Thyroid gland (tissue), 4 donors: ENCODE results near the gene RAB14. TPM values are rescaled to one million over a fixed set of nuclear protein-coding genes. Genes with fewer than 3 reads are reported as not detected.

Experiments used
- DNase-seq, 2 donors: peaks; one replicate each; pipeline ENCODE4 v3.0.0-alpha.2; 2019
- H3K27ac ChIP-seq, 3 donors: fragments of 200-600 bp; sonication (generic); 1 replicate in 2 of 3; 2 replicates in 1 of 3; pipeline ENCODE4 v1.5.1; 2016 to 2019; ENCODE audit warnings: mild to moderate bottlenecking in 1 of 3, moderate library complexity in 1 of 3
- H3K27me3 ChIP-seq: fragments of 200-600 bp; sonication (generic); one replicate; pipeline ENCODE4 v1.5.1; 2019
- H3K36me3 ChIP-seq, 2 donors: fragments of 200-600 bp; sonication (generic); one replicate each; pipeline ENCODE4 v1.5.1; 2016 to 2019
- H3K4me1 ChIP-seq, 2 donors: fragments of 200-600 bp; sonication (generic); one replicate each; pipeline ENCODE4 v1.5.1; 2017 to 2019
- H3K4me3 ChIP-seq, 3 donors: fragments of 200-600 bp; sonication (generic); replicated peaks in 1 of 3; 1 replicate in 2 of 3; 2 replicates in 1 of 3; pipeline ENCODE4 v1.5.1; 2016; ENCODE audit warnings: mild to moderate bottlenecking in 1 of 3
- H3K9me3 ChIP-seq: fragments of 200-600 bp; sonication (generic); one replicate; pipeline ENCODE4 v1.5.1; 2017
- POLR2A ChIP-seq, 2 donors: fragments of 450-650 bp; IDR thresholded peaks; one replicate each; pipeline ENCODE4 v1.6.1; 2017; ENCODE audit warnings: antibody characterized with exemption in 2 of 2, mild to moderate bottlenecking in 2 of 2, moderate library complexity in 1 of 2
- WGBS, 2 donors: methylation state at CpG; one replicate each; pipeline ENCODE4 v1.1.5; 2017; 5-methylcytosine and 5-hydroxymethylcytosine counted together
- intact Hi-C: fragments of 100-400 bp; cut with DNase I; formaldehyde crosslinking; loops from one replicate; pipeline ENCODE4 v1.15.1; 2023
- total RNA-seq, 4 donors: library from RNA; depleted of rRNA; stranded (reverse); fragments of >200 nt; gene quantifications; one replicate each; pipeline ENCODE4 v1.2.3, GENCODE V29; 2016
- TF ChIP-seq, protein P1 (sequence below), 6 experiments: fragments of 200-600 bp in 3 of 6; fragments of 450-650 bp in 3 of 6; sonication (generic) in 3 of 6; IDR thresholded peaks; one replicate each; pipeline ENCODE4 v1.5.1; 2016 to 2019; ENCODE audit warnings: antibody characterized with exemption in 6 of 6, mild to moderate bottlenecking in 2 of 6, inconsistent platforms in 1 of 6, moderate library complexity in 1 of 6

The RAB14 gene
- total RNA-seq, 4 donors from 2014 or later: 44.6 to 55.8 (median 49.1) TPM

DNA sequence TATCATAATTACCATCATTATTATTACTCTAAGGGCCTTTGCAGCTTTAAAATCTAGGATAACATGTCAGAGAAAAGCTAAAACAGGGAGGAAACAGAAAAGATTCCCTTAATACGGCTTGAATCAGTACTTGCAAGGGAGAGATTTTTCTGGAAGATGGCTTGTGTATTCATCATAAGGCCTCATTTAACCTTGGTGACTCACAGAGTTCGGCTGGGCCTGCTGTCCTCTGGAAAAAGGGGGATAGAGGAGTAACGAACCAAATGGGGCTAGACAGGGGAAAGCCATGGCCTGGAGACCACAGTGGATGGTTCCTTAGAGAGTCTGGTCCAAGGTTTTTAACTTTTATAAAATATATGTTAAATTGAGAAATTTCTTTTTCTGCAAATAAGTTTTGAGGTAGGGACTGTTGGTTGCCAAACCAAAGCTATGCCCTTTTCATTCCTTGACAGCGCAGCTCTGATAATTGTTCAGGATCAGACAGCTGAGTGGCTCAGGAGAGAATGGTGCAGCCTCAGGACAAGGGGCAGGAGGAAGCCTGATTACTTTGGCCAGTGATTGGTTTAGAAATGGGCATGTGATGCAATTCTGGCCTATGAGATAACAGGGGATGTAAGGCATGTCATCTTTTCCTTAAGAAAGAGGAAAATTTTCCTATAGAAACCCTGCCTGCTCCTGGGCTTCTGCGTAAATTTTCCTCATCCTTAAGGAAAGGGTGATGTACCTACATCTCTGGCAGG lies 40.7 kb upstream of the RAB14 start:
- intact Hi-C loops: no loop called here
- Histone ChIP-seq H3K27me3 (no peaks in the 10 kb centered on the region), H3K4me3 (no peak overlapping the region), H3K4me1 (no peaks in the 10 kb centered on the region), H3K36me3 (no peaks in the 10 kb centered on the region), H3K27ac (peak overlapping the region in 2 of 3 donors; percentile 17 to 29), H3K9me3 (no peaks in the 10 kb centered on the region)
- 69 to 70% methylated on average over 5 of the region's 5 CpGs for WGBS, 2 donors
- DNase-seq: no peak
- TF ChIP-seq, protein P1, sequence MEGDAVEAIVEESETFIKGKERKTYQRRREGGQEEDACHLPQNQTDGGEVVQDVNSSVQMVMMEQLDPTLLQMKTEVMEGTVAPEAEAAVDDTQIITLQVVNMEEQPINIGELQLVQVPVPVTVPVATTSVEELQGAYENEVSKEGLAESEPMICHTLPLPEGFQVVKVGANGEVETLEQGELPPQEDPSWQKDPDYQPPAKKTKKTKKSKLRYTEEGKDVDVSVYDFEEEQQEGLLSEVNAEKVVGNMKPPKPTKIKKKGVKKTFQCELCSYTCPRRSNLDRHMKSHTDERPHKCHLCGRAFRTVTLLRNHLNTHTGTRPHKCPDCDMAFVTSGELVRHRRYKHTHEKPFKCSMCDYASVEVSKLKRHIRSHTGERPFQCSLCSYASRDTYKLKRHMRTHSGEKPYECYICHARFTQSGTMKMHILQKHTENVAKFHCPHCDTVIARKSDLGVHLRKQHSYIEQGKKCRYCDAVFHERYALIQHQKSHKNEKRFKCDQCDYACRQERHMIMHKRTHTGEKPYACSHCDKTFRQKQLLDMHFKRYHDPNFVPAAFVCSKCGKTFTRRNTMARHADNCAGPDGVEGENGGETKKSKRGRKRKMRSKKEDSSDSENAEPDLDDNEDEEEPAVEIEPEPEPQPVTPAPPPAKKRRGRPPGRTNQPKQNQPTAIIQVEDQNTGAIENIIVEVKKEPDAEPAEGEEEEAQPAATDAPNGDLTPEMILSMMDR (IDR thresholded peaks at IDR 0.05): no peak
- no peak for TF ChIP-seq POLR2A (IDR thresholded peaks at IDR 0.05)

DNA sequence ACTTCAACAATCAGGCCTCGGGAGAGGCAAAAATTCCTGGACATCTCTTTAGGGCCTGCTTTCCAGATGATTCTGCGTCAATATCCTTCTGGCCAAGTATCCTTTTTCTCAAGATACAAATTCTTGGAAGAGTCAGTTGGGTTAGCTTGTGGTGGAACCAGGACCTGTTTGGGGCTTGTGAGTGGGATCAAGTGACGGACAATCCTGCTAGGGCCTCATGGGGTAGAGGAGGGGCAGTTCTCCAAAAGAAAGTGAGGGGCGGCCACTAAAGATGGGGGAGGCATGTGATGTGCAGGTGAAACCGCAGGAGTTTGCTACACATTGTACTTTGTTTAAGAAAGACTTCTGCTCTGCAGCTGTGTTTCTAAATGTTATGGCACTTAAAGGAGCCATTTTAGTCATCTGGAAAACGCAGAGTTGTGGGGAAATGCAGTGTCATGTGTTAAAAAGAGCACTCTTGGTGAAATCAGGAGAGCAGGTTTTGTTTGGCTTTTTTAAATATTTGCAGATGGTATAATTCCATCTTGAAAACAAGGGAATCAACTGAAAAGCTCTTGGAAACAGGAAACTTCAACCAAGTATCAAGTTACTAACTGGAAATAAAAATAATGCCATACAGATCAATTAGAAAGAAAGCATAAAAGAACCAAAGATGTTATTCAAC lies 38.9 kb upstream of the RAB14 start:
- Histone ChIP-seq H3K27me3 (no peaks in the 10 kb centered on the region), H3K27ac (peak overlapping the region in 1 of 3 donors; percentile 31), H3K4me3 (no peak overlapping the region), H3K9me3 (no peaks in the 10 kb centered on the region), H3K36me3 (no peaks in the 10 kb centered on the region), H3K4me1 (no peaks in the 10 kb centered on the region)
- DNase-seq: no peak
- TF ChIP-seq, protein P1 (IDR thresholded peaks at IDR 0.05): no peak
- TF ChIP-seq POLR2A (IDR thresholded peaks at IDR 0.05): no peak
- intact Hi-C loops: no loop called here
- WGBS, 2 donors: 87 to 89% methylated on average over 6 of the region's 6 CpGs

DNA sequence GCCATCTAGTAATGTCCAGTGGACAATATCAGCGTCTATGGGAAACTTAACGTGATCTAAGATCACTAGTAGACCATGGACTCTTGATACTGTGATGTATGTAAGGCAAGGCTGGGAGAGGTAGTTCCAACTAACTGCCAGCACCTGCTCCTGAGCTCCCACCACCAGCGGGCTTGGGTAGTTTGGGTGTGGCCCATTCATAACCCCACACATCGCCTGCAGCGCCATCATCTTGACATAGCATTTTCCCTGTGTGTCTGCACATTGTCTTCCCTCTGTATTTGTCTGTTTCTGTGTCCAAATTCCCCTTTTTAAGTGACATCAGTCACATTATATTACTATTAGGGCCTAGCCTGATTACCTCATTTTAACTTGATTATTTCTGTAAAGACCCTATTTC lies 38.2 kb upstream of the RAB14 start:
- no peak overlapping the region for H3K27ac ChIP-seq

DNA sequence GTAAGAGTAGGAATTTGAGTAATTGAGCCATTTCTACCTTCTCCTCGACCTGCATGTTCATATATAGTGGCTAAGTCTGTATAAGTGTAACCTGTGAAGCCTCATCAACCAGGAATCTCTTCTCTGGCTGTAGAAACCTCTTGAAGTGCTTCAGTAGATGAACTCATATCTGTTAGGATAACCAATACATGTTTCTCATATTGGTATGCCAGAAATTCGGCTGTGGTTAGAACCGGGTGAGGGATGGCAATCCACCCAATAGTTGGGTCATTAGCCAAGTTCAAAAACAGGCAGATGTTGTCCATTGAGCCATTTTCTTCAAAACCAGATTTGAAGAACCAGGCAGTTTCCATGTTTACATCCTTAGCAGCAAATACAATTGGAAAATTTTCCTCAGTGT lies 37.4 kb upstream of the RAB14 start:
- H3K27ac ChIP-seq: no peak overlapping the region

More for the DNA sequence above, 38.2 kb upstream of the RAB14 start:
- no peak for DNase-seq
- Histone ChIP-seq H3K9me3 (no peaks in the 10 kb centered on the region), H3K4me3 (no peak overlapping the region), H3K4me1 (no peaks in the 10 kb centered on the region), H3K27me3 (no peaks in the 10 kb centered on the region), H3K36me3 (no peaks in the 10 kb centered on the region)
- 94 to 98% methylated on average over 5 of the region's 5 CpGs for WGBS, 2 donors
- intact Hi-C loops: no loop called here
- no peak for TF ChIP-seq POLR2A (IDR thresholded peaks at IDR 0.05)
- TF ChIP-seq, protein P1 (IDR thresholded peaks at IDR 0.05): no peak

More for the DNA sequence above, 37.4 kb upstream of the RAB14 start:
- no peaks in the 10 kb centered on the region for H3K36me3 ChIP-seq
- no peak overlapping the region for H3K4me3 ChIP-seq
- TF ChIP-seq POLR2A (IDR thresholded peaks at IDR 0.05): no peak
- TF ChIP-seq, protein P1 (IDR thresholded peaks at IDR 0.05): no peak
- WGBS, 2 donors: 88 to 90% methylated on average over 3 of the region's 3 CpGs
- no peaks in the 10 kb centered on the region for H3K9me3 ChIP-seq
- no peak for DNase-seq
- no peaks in the 10 kb centered on the region for H3K4me1 ChIP-seq
- H3K27me3 ChIP-seq: no peaks in the 10 kb centered on the region
- intact Hi-C loops: no loop called here
